Tibial nerve (tissue), 4 donors: ENCODE data around the gene GPR6. TPM values are rescaled to one million over a fixed set of nuclear protein-coding genes. Genes with fewer than 3 reads are reported as not detected.

Experiments
- DNase-seq, 2 donors: peaks; one replicate each; pipeline ENCODE4 v3.0.0-alpha.2; 2019; ENCODE audit warnings: low spot score in 2 of 2
- H3K27ac ChIP-seq, 4 donors: fragments of 200-600 bp; sonication (generic) in 3 of 4; one replicate each; pipeline ENCODE4 v1.5.1; 2017 to 2019; ENCODE audit warnings: mild to moderate bottlenecking in 1 of 4
- H3K27me3 ChIP-seq, 2 donors: fragments of 200-600 bp; sonication (generic) in 1 of 2; one replicate each; pipeline versions ENCODE4 v1.5.1 to v1.6.0; 2017 to 2019
- H3K36me3 ChIP-seq, 3 donors: fragments of 200-600 bp; sonication (generic); one replicate each; pipeline ENCODE4 v1.5.1; 2018 to 2019
- H3K4me1 ChIP-seq, 4 donors: fragments of 200-600 bp; sonication (generic) in 3 of 4; one replicate each; pipeline ENCODE4 v1.5.1; 2017 to 2019
- H3K4me3 ChIP-seq, 4 donors: fragments of 200-600 bp; sonication (generic) in 3 of 4; one replicate each; pipeline ENCODE4 v1.5.1; 2017 to 2019; ENCODE audit warnings: mild to moderate bottlenecking in 1 of 4, moderate library complexity in 1 of 4
- H3K9me3 ChIP-seq, 4 donors: fragments of 200-600 bp; sonication (generic) in 3 of 4; one replicate each; pipeline ENCODE4 v1.5.1; 2017 to 2019
- EP300 ChIP-seq, 2 donors: sonication (generic); formaldehyde crosslinking; IDR thresholded peaks; one replicate each; pipeline ENCODE4 v1.6.1; 2017; ENCODE audit warnings: antibody characterized with exemption in 2 of 2, mild to moderate bottlenecking in 1 of 2
- POLR2A ChIP-seq, 2 donors: fragments of 450-650 bp; IDR thresholded peaks; one replicate each; pipeline ENCODE4 v1.6.1; 2017; ENCODE audit warnings: antibody characterized with exemption in 2 of 2, mild to moderate bottlenecking in 2 of 2, moderate library complexity in 2 of 2
- WGBS, 2 donors: methylation state at CpG; one replicate each; pipeline ENCODE4 v1.1.5; 2018; 5-methylcytosine and 5-hydroxymethylcytosine counted together
- total RNA-seq, 4 donors: library from RNA; depleted of rRNA; stranded (reverse); fragments of >200 nt; gene quantifications; one replicate each; pipeline ENCODE4 v1.1.0, GENCODE V29; 2016
- TF ChIP-seq, protein P1 (sequence below), 5 experiments: fragments of 200-600 bp in 3 of 5; fragments of 450-650 bp in 2 of 5; sonication (generic) in 3 of 5; IDR thresholded peaks; one replicate each; pipeline ENCODE4 v1.5.1; 2016 to 2019; ENCODE audit warnings: antibody characterized with exemption in 5 of 5, mild to moderate bottlenecking in 3 of 5, moderate library complexity in 2 of 5

The GPR6 gene
- total RNA-seq, 4 donors from 2014 or later, result not detected

GRCh38 chr6:109962271-109962670 is 15.8 kb upstream of the GPR6 start:
- Histone ChIP-seq H3K4me3 (no peak overlapping the region), H3K27me3 (no peaks in the 10 kb centered on the region), H3K9me3 (no peaks in the 10 kb centered on the region), H3K36me3 (no peaks in the 10 kb centered on the region), H3K4me1 (peaks cover 0 to 5% (median 0%) of the 10 kb centered on the region in 4 donors), H3K27ac (no peak overlapping the region)
- no peak for DNase-seq
- TF ChIP-seq EP300 (IDR thresholded peaks at IDR 0.05), result no peak
- TF ChIP-seq, protein P1, sequence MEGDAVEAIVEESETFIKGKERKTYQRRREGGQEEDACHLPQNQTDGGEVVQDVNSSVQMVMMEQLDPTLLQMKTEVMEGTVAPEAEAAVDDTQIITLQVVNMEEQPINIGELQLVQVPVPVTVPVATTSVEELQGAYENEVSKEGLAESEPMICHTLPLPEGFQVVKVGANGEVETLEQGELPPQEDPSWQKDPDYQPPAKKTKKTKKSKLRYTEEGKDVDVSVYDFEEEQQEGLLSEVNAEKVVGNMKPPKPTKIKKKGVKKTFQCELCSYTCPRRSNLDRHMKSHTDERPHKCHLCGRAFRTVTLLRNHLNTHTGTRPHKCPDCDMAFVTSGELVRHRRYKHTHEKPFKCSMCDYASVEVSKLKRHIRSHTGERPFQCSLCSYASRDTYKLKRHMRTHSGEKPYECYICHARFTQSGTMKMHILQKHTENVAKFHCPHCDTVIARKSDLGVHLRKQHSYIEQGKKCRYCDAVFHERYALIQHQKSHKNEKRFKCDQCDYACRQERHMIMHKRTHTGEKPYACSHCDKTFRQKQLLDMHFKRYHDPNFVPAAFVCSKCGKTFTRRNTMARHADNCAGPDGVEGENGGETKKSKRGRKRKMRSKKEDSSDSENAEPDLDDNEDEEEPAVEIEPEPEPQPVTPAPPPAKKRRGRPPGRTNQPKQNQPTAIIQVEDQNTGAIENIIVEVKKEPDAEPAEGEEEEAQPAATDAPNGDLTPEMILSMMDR (IDR thresholded peaks at IDR 0.05), result no peak
- TF ChIP-seq POLR2A (IDR thresholded peaks at IDR 0.05), result no peak
- 76 to 78% methylated on average over 5 of the region's 5 CpGs for WGBS, 2 donors

- Histone ChIP-seq H3K4me3 (no peak overlapping the region), H3K27ac (no peak overlapping the region), H3K27me3 (no peaks in the 10 kb centered on the region), H3K9me3 (no peaks in the 10 kb centered on the region), H3K36me3 (no peaks in the 10 kb centered on the region), H3K4me1 (peaks cover 0 to 5% (median 0%) of the 10 kb centered on the region in 4 donors)
- TF ChIP-seq, protein P1 (IDR thresholded peaks at IDR 0.05), result no peak
- TF ChIP-seq POLR2A (IDR thresholded peaks at IDR 0.05), result no peak
- no peak for TF ChIP-seq EP300 (IDR thresholded peaks at IDR 0.05)
- WGBS, 2 donors, result 90 to 100% methylated on average over 2 of the region's 2 CpGs
- no peak for DNase-seq
These were observed 14.4 kb upstream of the GPR6 start for GRCh38 chr6:109963598-109964170.

- Histone ChIP-seq H3K27ac (no peak overlapping the region), H3K27me3 (no peaks in the 10 kb centered on the region), H3K36me3 (no peaks in the 10 kb centered on the region), H3K4me1 (peaks cover 0 to 5% (median 0%) of the 10 kb centered on the region in 4 donors), H3K9me3 (no peaks in the 10 kb centered on the region), H3K4me3 (no peak overlapping the region)
- TF ChIP-seq POLR2A (IDR thresholded peaks at IDR 0.05) (no peak), EP300 (IDR thresholded peaks at IDR 0.05) (no peak)
- TF ChIP-seq, protein P1 (IDR thresholded peaks at IDR 0.05), result no peak
- WGBS, 2 donors, result 93 to 97% methylated on average over 2 of the region's 2 CpGs
- DNase-seq, result no peak
These were observed 13.2 kb upstream of the GPR6 start for GRCh38 chr6:109964949-109965348.

GRCh38 chr6:109966299-109966698 is 11.8 kb upstream of the GPR6 start:
- DNase-seq, result no peak
- no peak overlapping the region for H3K27ac ChIP-seq
- H3K4me1 ChIP-seq, result peaks cover 0 to under 1% (median 0%) of the 10 kb centered on the region in 4 donors
- no peaks in the 10 kb centered on the region for H3K27me3 ChIP-seq
- no peaks in the 10 kb centered on the region for H3K36me3 ChIP-seq
- TF ChIP-seq EP300 (IDR thresholded peaks at IDR 0.05) (no peak), POLR2A (IDR thresholded peaks at IDR 0.05) (no peak)
- TF ChIP-seq, protein P1 (IDR thresholded peaks at IDR 0.05), result no peak
- no peaks in the 10 kb centered on the region for H3K9me3 ChIP-seq
- 96 to 97% methylated on average over 1 of the region's 1 CpG for WGBS, 2 donors
- H3K4me3 ChIP-seq, result no peak overlapping the region

GRCh38 chr6:109977791-109978173 is 329 bp upstream of the GPR6 start:
- 18 to 19% methylated on average over 9 of the region's 9 CpGs for WGBS, 2 donors
- H3K4me3 ChIP-seq, result no peak overlapping the region
- peaks cover 0 to 4% (median 0%) of the 10 kb centered on the region in 4 donors for H3K4me1 ChIP-seq
- H3K36me3 ChIP-seq, result no peaks in the 10 kb centered on the region
- no peak for TF ChIP-seq POLR2A (IDR thresholded peaks at IDR 0.05)
- TF ChIP-seq EP300 (IDR thresholded peaks at IDR 0.05), result no peak
- TF ChIP-seq, protein P1 (IDR thresholded peaks at IDR 0.05), result no peak
- no peak overlapping the region for H3K27ac ChIP-seq
- H3K9me3 ChIP-seq, result peaks cover 0 to 18% (median 0%) of the 10 kb centered on the region in 4 donors
- DNase-seq, result no peak
- H3K27me3 ChIP-seq, result peaks cover 0 to 55% of the 10 kb centered on the region in 2 donors
